DOHH2 (cell line): Measurements from ENCODE around the gene PCGF3.

Source experiments
- EZH2phosphoT487 ChIP-seq: fragments of 200-600 bp; sonication (generic); IDR thresholded peaks from 2 replicates; pipeline ENCODE4 v1.6.1; 2017; ENCODE audit warnings: borderline replicate concordance, mild to moderate bottlenecking, antibody characterized with exemption, low read length, moderate library complexity, mixed read lengths
- TF ChIP-seq, protein P1 (sequence below): fragments of 200-600 bp; sonication (generic); IDR thresholded peaks from one replicate; pipeline ENCODE4 v1.5.1; 2014; ENCODE audit warnings: antibody characterized with exemption, mild to moderate bottlenecking, low read depth, low read length; ENCODE audit not compliant: poor library complexity, severe bottlenecking

DNA sequence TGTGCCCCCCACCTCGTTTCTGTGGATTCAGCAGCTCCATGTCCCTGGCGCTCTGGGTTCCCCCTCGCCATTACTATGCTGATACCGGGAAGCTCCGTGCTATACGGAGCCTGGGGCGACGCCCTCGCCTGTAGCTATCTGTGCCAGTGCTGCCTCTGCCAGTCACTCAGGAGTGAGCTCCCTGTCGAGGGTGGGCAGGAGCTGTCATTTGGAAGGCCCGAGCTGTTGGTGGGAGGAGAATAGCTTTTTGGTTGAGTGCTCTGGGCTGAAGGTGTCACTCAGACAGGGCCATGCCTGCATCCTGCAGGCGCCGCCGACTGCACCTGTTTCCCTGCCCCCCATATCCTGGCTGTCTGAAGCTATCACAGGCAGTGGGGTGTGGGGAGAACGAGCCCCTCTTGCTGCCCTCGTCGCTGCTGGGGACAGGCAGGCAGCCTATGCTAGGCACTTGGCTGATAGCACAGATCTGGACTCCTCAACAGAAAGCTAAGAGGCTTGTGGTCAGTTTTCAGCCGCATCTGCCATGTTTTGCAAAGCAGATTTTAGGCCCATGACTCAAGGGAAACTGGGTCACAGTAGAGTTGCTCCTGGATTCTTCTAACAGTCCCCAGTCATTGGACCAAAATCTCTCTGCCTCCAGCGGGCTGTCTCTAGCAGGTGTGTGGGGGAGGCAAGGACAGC lies 88.4 kb downstream of the PCGF3 start:
- TF ChIP-seq, protein P1, sequence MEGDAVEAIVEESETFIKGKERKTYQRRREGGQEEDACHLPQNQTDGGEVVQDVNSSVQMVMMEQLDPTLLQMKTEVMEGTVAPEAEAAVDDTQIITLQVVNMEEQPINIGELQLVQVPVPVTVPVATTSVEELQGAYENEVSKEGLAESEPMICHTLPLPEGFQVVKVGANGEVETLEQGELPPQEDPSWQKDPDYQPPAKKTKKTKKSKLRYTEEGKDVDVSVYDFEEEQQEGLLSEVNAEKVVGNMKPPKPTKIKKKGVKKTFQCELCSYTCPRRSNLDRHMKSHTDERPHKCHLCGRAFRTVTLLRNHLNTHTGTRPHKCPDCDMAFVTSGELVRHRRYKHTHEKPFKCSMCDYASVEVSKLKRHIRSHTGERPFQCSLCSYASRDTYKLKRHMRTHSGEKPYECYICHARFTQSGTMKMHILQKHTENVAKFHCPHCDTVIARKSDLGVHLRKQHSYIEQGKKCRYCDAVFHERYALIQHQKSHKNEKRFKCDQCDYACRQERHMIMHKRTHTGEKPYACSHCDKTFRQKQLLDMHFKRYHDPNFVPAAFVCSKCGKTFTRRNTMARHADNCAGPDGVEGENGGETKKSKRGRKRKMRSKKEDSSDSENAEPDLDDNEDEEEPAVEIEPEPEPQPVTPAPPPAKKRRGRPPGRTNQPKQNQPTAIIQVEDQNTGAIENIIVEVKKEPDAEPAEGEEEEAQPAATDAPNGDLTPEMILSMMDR, result no peak
- no peak for TF ChIP-seq EZH2phosphoT487
